ENCODE data around the gene ABCB6. TPM values are rescaled to one million over a fixed set of nuclear protein-coding genes. Genes with fewer than 3 reads are reported as not detected.

ABCB6 gene
- total and polyA plus RNA-seq, 2 experiments from 2014 or later: 37.7 to 59.5 TPM

- Histone ChIP-seq H3K4me1 (ENCODE audit: insufficient read depth) (peaks cover 20% of the 10 kb centered on the region), H3K27me3 (no peaks in the 10 kb centered on the region), H3K4me2 (no peak overlapping the region), H3K4me3 (no peak overlapping the region), H3K9me3 (ENCODE audit: low read depth) (no peaks in the 10 kb centered on the region), H2AFZ (no peak overlapping the region), H3K27ac (no peak overlapping the region), H3K9me2 (replicated peaks; ENCODE audit: insufficient read depth) (no peaks in the 10 kb centered on the region), H4K20me1 (ENCODE audit: insufficient read depth, poor library complexity, severe bottlenecking) (peaks cover 3% of the 10 kb centered on the region), H3K79me2 (peaks cover 6% of the 10 kb centered on the region), H3K36me3 (replicated peaks; ENCODE audit: insufficient read depth, low read depth) (no peaks in the 10 kb centered on the region)
- no peak for DNase-seq (ENCODE audit: low spot score)
- no peak for TF ChIP-seq CTCF (IDR thresholded peaks at IDR 0.05; ENCODE audit: poor library complexity)
- TF ChIP-seq EZH2 (IDR thresholded peaks at IDR 0.05; ENCODE audit: borderline replicate concordance): no peak
- TF ChIP-seq EZH2phosphoT487 (IDR thresholded peaks at IDR 0.05; ENCODE audit: low read depth, severe bottlenecking, unreplicated experiment): no peak
- WGBS (ENCODE audit: low lambda C conversion rate, missing lambda C conversion rate): 95% methylated on average over 18 of the region's 18 CpGs
Observed at GRCh38 chr2:219209236-219210195, 9.2 kb downstream of the ABCB6 start.

GRCh38 chr2:219207884-219208740, 10.6 kb downstream of the ABCB6 start:
- Histone ChIP-seq H3K4me3 (no peak overlapping the region), H2AFZ (no peak overlapping the region), H3K9me2 (replicated peaks; ENCODE audit: insufficient read depth) (no peaks in the 10 kb centered on the region), H3K36me3 (replicated peaks; ENCODE audit: insufficient read depth, low read depth) (no peaks in the 10 kb centered on the region), H3K9me3 (ENCODE audit: low read depth) (no peaks in the 10 kb centered on the region), H4K20me1 (ENCODE audit: insufficient read depth, poor library complexity, severe bottlenecking) (peaks cover 3% of the 10 kb centered on the region), H3K79me2 (peaks cover 6% of the 10 kb centered on the region), H3K4me2 (peak overlapping the region; percentile 82), H3K4me1 (ENCODE audit: insufficient read depth) (peaks cover 20% of the 10 kb centered on the region), H3K27me3 (no peaks in the 10 kb centered on the region), H3K27ac (peak overlapping the region; percentile 98)
- no peak for TF ChIP-seq EZH2 (IDR thresholded peaks at IDR 0.05; ENCODE audit: borderline replicate concordance)
- TF ChIP-seq EZH2phosphoT487 (IDR thresholded peaks at IDR 0.05; ENCODE audit: low read depth, severe bottlenecking, unreplicated experiment): no peak
- TF ChIP-seq CTCF (IDR thresholded peaks at IDR 0.05; ENCODE audit: poor library complexity): no peak
- DNase-seq (ENCODE audit: low spot score): peak; percentile 31
- WGBS (ENCODE audit: low lambda C conversion rate, missing lambda C conversion rate): 88% methylated on average over 17 of the region's 17 CpGs

- peaks cover 20% of the 10 kb centered on the region for H3K4me1 ChIP-seq (ENCODE audit: insufficient read depth)
- H3K27ac ChIP-seq: peak overlapping the region; percentile 98
- peak overlapping the region; percentile 82 for H3K4me2 ChIP-seq
- H4K20me1 ChIP-seq (ENCODE audit: insufficient read depth, poor library complexity, severe bottlenecking): peaks cover 3% of the 10 kb centered on the region
- no peaks in the 10 kb centered on the region for H3K9me3 ChIP-seq (ENCODE audit: low read depth)
- peaks cover 6% of the 10 kb centered on the region for H3K79me2 ChIP-seq
- 30% methylated on average over 17 of the region's 22 CpGs for WGBS (ENCODE audit: low lambda C conversion rate, missing lambda C conversion rate)
- H2AFZ ChIP-seq: peak overlapping the region; percentile 73
- H3K27me3 ChIP-seq: no peaks in the 10 kb centered on the region
- DNase-seq (ENCODE audit: low spot score): no peak
- no peaks in the 10 kb centered on the region for H3K9me2 ChIP-seq (replicated peaks; ENCODE audit: insufficient read depth)
- no peaks in the 10 kb centered on the region for H3K36me3 ChIP-seq (replicated peaks; ENCODE audit: insufficient read depth, low read depth)
- TF ChIP-seq CTCF (IDR thresholded peaks at IDR 0.05; ENCODE audit: poor library complexity) (no peak), EZH2 (IDR thresholded peaks at IDR 0.05; ENCODE audit: borderline replicate concordance) (no peak), EZH2phosphoT487 (IDR thresholded peaks at IDR 0.05; ENCODE audit: low read depth, severe bottlenecking, unreplicated experiment) (no peak)
- peak overlapping the region; percentile 69 for H3K4me3 ChIP-seq
Observed at GRCh38 chr2:219207134-219207883, 11.4 kb downstream of the ABCB6 start.

Measured in hepatocyte (in vitro differentiated cells).